ENCODE measurements around the gene SBNO2.

- TF ChIP-seq EZH2 (IDR thresholded peaks at IDR 0.05; ENCODE audit: borderline replicate concordance, low read depth, low read length, severe bottlenecking) (no peak), CTCF (IDR thresholded peaks at IDR 0.05; ENCODE audit: extremely low read depth in 1 of 2, insufficient read depth in 1 of 2, low read depth in 1 of 2, low read length in 2 of 2) (no peak), POLR2A (IDR thresholded peaks at IDR 0.05; ENCODE audit: low read depth, low read length) (no peak)
Measured at GRCh38 chr19:1111641-1112267, 62.3 kb downstream of the SBNO2 start.

All from endothelial cell of umbilical vein (primary cell).